Keratinocyte (primary cell): Measurements from ENCODE around the gene SMIM35. TPM values are rescaled to one million over a fixed set of nuclear protein-coding genes. Genes with fewer than 3 reads are reported as not detected.

Experiments
- DNase-seq: peaks from one replicate; pipeline ENCODE4 v3.0.0-alpha.2; 2011; ENCODE audit warnings: low read depth, missing footprints, low spot score
- FAIRE-seq: peaks from 2 replicates; lab custom pipeline; 2011; peaks lifted over from hg19 to GRCh38; lab: Jason Lieb, UNC
- H2AFZ ChIP-seq: 2 replicates; pipeline ENCODE4 v1.6.0; 2012; ENCODE audit warnings: low read length, control low read depth, inconsistent platforms; ENCODE audit not compliant: control insufficient read depth
- H3K27ac ChIP-seq: 2 replicates; pipeline ENCODE4 v1.5.1; 2011; ENCODE audit warnings: low read length; ENCODE audit not compliant: control insufficient read depth, insufficient read depth
- H3K27me3 ChIP-seq: 3 replicates; pipeline ENCODE4 v1.6.0; 2011; ENCODE audit warnings: low read length; ENCODE audit not compliant: control insufficient read depth, insufficient read depth; ENCODE audit errors: extremely low read depth
- H3K36me3 ChIP-seq, 2 experiments: 2 replicates in 1 of 2; 3 replicates in 1 of 2; pipeline ENCODE4 v1.5.1; 2011; ENCODE audit warnings: low read length in 2 of 2, mild to moderate bottlenecking in 1 of 2; ENCODE audit not compliant: control insufficient read depth in 2 of 2, insufficient read depth in 2 of 2; ENCODE audit errors: extremely low read depth in 1 of 2
- H3K4me1 ChIP-seq: 3 replicates; pipeline ENCODE4 v1.5.1; 2011; ENCODE audit warnings: low read length; ENCODE audit not compliant: control insufficient read depth, insufficient read depth; ENCODE audit errors: extremely low read depth
- H3K4me2 ChIP-seq: 3 replicates; pipeline ENCODE4 v1.6.0; 2011; ENCODE audit warnings: low read depth, low read length; ENCODE audit not compliant: control insufficient read depth, insufficient read depth; ENCODE audit errors: extremely low read depth
- H3K4me3 ChIP-seq, 3 experiments: fragments of 200-600 bp in 1 of 3; sonication (generic) in 1 of 3; 2 replicates in 2 of 3; 3 replicates in 1 of 3; pipeline ENCODE4 v1.5.1; 2011 to 2016; ENCODE audit warnings: low read length in 3 of 3, mild to moderate bottlenecking in 3 of 3, control low read depth in 2 of 3, inconsistent platforms in 1 of 3, low read depth in 1 of 3, mixed read lengths in 1 of 3, mixed run types in 1 of 3, moderate library complexity in 1 of 3; ENCODE audit not compliant: control insufficient read depth in 2 of 3, insufficient read depth in 2 of 3; ENCODE audit errors: extremely low read depth in 1 of 3
- H3K79me2 ChIP-seq: 2 replicates; pipeline ENCODE4 v1.6.0; 2012; ENCODE audit warnings: low read length; ENCODE audit not compliant: control insufficient read depth, insufficient read depth
- H3K9ac ChIP-seq: 3 replicates; pipeline ENCODE4 v1.6.0; 2011; ENCODE audit warnings: low read length; ENCODE audit not compliant: control insufficient read depth, insufficient read depth; ENCODE audit errors: extremely low read depth
- H3K9me1 ChIP-seq: 3 replicates; pipeline ENCODE4 v1.6.0; 2011; ENCODE audit warnings: low read length; ENCODE audit not compliant: control insufficient read depth, insufficient read depth; ENCODE audit errors: extremely low read depth
- H3K9me3 ChIP-seq: 2 replicates; pipeline ENCODE4 v1.5.1; 2012; ENCODE audit warnings: low read depth, low read length; ENCODE audit not compliant: control insufficient read depth
- H4K20me1 ChIP-seq: 3 replicates; pipeline ENCODE4 v1.6.0; 2011; ENCODE audit warnings: low read length; ENCODE audit not compliant: control insufficient read depth, insufficient read depth; ENCODE audit errors: extremely low read depth
- CTCF ChIP-seq, 3 experiments: IDR thresholded peaks in 1 of 3; conservative IDR thresholded peaks in 1 of 3; optimal IDR thresholded peaks in 1 of 3; 2 replicates in 2 of 3; 3 replicates in 1 of 3; pipeline versions ENCODE3 to v1.5.1; 2011; ENCODE audit warnings: low read length in 3 of 3, mild to moderate bottlenecking in 3 of 3, moderate library complexity in 2 of 3, control low read depth in 1 of 3, inconsistent platforms in 1 of 3; ENCODE audit not compliant: insufficient read depth in 2 of 3; ENCODE audit errors: extremely low read depth in 1 of 3
- EZH2 ChIP-seq: IDR thresholded peaks from one replicate; pipeline ENCODE4 v1.6.1; 2012; ENCODE audit warnings: inconsistent platforms, mild to moderate bottlenecking, low read length, moderate library complexity
- dilution Hi-C: fragments of 300-500 bp; cut with MboI; formaldehyde crosslinking; loops from one replicate; pipeline ENCODE4 v1.7.0; 2020; ENCODE audit warnings: low sequenced_read_pairs; ENCODE audit not compliant: extremely low pct_ligation_motif_present
- polyA plus RNA-seq, 5 experiments: library from polyadenylated mRNA; depleted of rRNA in 3 of 5; stranded (reverse) in 3 of 5; stranded (forward) in 1 of 5; unstranded in 1 of 5; fragments of >200 nt; gene quantifications; 1 replicate in 1 of 5; 2 replicates in 3 of 5; 3 replicates in 1 of 5; pipeline versions ENCODE4 v1.2.1 to v1.2.3, GENCODE V29; 2011 to 2012; ENCODE audit warnings: missing spikeins in 2 of 5, low read depth in 1 of 5, low replicate concordance in 1 of 5

Gene SMIM35
- polyA plus RNA-seq, 1 donor (not counting 4 experiments of a cell fraction or from before 2014, with no cell fraction given), result not detected

- H3K36me3 ChIP-seq, result no peaks in the 10 kb centered on the region
- FAIRE-seq (no peak), DNase-seq (no peak)
- peaks cover 10% of the 10 kb centered on the region for H3K4me1 ChIP-seq
- dilution Hi-C loops, result no loop called here
- no peak for TF ChIP-seq CTCF (optimal IDR thresholded peaks at IDR 0.05 in 1 of 3, IDR thresholded peaks at IDR 0.05 in 1 of 3, conservative IDR thresholded peaks at IDR 0.05 in 1 of 3; ENCODE audit: extremely low read depth in 1 of 3, insufficient read depth in 2 of 3, low read length in 3 of 3)
- TF ChIP-seq EZH2, result no peak
- H3K27ac ChIP-seq, result no peak overlapping the region
- no peaks in the 10 kb centered on the region for H4K20me1 ChIP-seq
- H2AFZ ChIP-seq, result no peak overlapping the region
- H3K9me3 ChIP-seq, result no peaks in the 10 kb centered on the region
- H3K4me3 ChIP-seq, result no peak overlapping the region
- no peak overlapping the region for H3K9ac ChIP-seq
- no peak overlapping the region for H3K4me2 ChIP-seq
- peaks cover 2% of the 10 kb centered on the region for H3K9me1 ChIP-seq
- no peaks in the 10 kb centered on the region for H3K79me2 ChIP-seq
- no peaks in the 10 kb centered on the region for H3K27me3 ChIP-seq
Measured at GRCh38 chr11:118042141-118042540, 44.6 kb downstream of the SMIM35 start.

DNA sequence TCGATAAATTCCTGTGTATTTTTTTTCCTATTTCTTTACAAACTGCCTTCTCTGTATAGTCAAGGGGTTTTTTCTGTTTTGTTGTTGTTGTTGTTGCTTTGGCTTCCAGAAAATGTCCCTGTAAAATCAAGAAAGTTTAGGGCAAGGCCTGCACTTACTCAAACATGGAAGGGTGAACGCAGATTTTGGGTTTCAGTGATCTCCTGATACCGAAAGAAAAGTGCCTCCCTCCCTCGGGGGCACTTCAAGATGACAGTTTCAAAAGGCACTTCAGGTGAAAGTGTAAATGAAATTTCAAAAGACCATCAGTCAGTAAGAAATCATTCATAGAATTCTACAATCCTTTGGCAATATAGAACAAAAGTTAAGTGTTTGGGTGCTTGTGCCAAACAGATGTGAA is 53.3 kb downstream of the SMIM35 start:
- Histone ChIP-seq H3K27me3 (peaks cover 6% of the 10 kb centered on the region), H3K36me3 (no peaks in the 10 kb centered on the region), H3K4me1 (no peaks in the 10 kb centered on the region), H3K4me2 (no peak overlapping the region), H3K9me3 (no peaks in the 10 kb centered on the region), H3K9ac (no peak overlapping the region), H3K4me3 (no peak overlapping the region), H3K79me2 (no peaks in the 10 kb centered on the region), H4K20me1 (no peaks in the 10 kb centered on the region), H3K9me1 (no peaks in the 10 kb centered on the region), H3K27ac (no peak overlapping the region), H2AFZ (no peak overlapping the region)
- DNase-seq, result no peak
- TF ChIP-seq CTCF (optimal IDR thresholded peaks at IDR 0.05 in 1 of 3, IDR thresholded peaks at IDR 0.05 in 1 of 3, conservative IDR thresholded peaks at IDR 0.05 in 1 of 3; ENCODE audit: extremely low read depth in 1 of 3, insufficient read depth in 2 of 3, low read length in 3 of 3) (no peak), EZH2 (no peak)
- dilution Hi-C loops, result no loop called here
- no peak for FAIRE-seq
